Activated CD4-positive, alpha-beta T cell treated with anti-CD3 and anti-CD28 coated beads for 36 hours (primary cell): Measurements from ENCODE around the gene RTP3. TPM values are rescaled to one million over a fixed set of nuclear protein-coding genes. Genes with fewer than 3 reads are reported as not detected.

Source experiments
- ATAC-seq: fragments of 200-7000 bp; cut with Tn5 transposase; one replicate; pipeline ENCODE4 v1.10.0; 2021; ENCODE audit warnings: mild to moderate bottlenecking, moderate library complexity
- CTCF ChIA-PET: fragments of 350-600 bp; sonication (Branson Sonifier 250); formaldehyde crosslinking; loops from one replicate; lab custom pipeline; 2021; ENCODE audit warnings: antibody characterized with exemption; lab: Charles Lee
- POLR2A ChIA-PET: fragments of 350-600 bp; sonication (Branson Sonifier 250); formaldehyde crosslinking; loops from one replicate; lab custom pipeline; 2021; ENCODE audit warnings: antibody characterized with exemption, inconsistent platforms; lab: Charles Lee
- DNase-seq: peaks from one replicate; pipeline ENCODE4 v3.0.0-alpha.2; 2020
- H3K27ac Mint-ChIP-seq: one replicate; pipeline ENCODE4 v1.8.0; 2021; ENCODE audit warnings: mixed read lengths
- H3K27me3 Mint-ChIP-seq: one replicate; pipeline ENCODE4 v1.8.0; 2021; ENCODE audit warnings: mixed read lengths
- H3K36me3 Mint-ChIP-seq: one replicate; pipeline ENCODE4 v1.8.0; 2021; ENCODE audit warnings: low read depth, mixed read lengths
- H3K4me1 Mint-ChIP-seq: one replicate; pipeline ENCODE4 v1.8.0; 2021; ENCODE audit warnings: mixed read lengths
- H3K4me3 Mint-ChIP-seq: one replicate; pipeline ENCODE4 v1.8.0; 2021; ENCODE audit warnings: mild to moderate bottlenecking, moderate library complexity, mixed read lengths
- H3K9me3 Mint-ChIP-seq: one replicate; pipeline ENCODE4 v1.8.0; 2021; ENCODE audit warnings: low read depth, mixed read lengths
- intact Hi-C, 2 experiments: fragments of 100-400 bp; cut with DNase I in 1 of 2; cut with micrococcal nuclease in 1 of 2; formaldehyde crosslinking; loops; one replicate each; pipeline versions ENCODE4 v1.14.2 to v1.15.1; 2022 to 2024; cut with DNase I, micrococcal nuclease
- total RNA-seq, 2 experiments: library from RNA; stranded (reverse); gene quantifications; one replicate each; pipeline ENCODE4 v1.2.3, GENCODE V29; 2021

RTP3 gene
- total RNA-seq, 2 experiments from 2014 or later, result not detected

DNA sequence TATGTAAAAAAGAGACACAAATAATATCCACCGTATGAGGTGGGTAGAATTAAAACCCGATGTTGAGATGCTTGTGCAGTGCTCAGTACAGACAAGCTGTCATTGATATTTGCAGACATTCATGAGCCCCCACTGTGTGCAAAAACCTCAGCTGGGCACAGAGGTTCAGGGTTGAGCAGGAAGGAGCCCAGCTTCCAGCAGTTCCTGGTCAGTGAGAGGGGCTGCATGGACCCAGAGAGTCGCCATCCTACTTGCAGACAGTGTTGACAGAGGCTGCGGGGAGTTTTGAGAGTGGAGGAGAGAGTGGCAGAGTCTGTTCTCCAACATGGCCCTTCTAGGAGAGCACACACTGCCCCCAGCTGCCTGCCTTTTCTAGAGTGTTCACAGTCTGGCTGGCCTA, 26.9 kb upstream of the RTP3 start:
- intact Hi-C loops, result no loop called here
- Mint-ChIP-seq H3K4me3 (no peak overlapping the region), H3K4me1 (no peaks in the 10 kb centered on the region), H3K9me3 (peaks cover 17% of the 10 kb centered on the region), H3K27me3 (peaks cover 18% of the 10 kb centered on the region), H3K36me3 (peaks cover 2% of the 10 kb centered on the region), H3K27ac (no peak overlapping the region)
- POLR2A ChIA-PET, result no interaction called here
- no peak for ATAC-seq
- CTCF ChIA-PET, result interaction anchor here (1.1 to 2.6 kb wide), 3 partner anchors 13 to 18 kb away, joined by 4 to 13 read pairs (median 6); no protein-coding TSS in a partner anchor
- DNase-seq, result no peak

DNA sequence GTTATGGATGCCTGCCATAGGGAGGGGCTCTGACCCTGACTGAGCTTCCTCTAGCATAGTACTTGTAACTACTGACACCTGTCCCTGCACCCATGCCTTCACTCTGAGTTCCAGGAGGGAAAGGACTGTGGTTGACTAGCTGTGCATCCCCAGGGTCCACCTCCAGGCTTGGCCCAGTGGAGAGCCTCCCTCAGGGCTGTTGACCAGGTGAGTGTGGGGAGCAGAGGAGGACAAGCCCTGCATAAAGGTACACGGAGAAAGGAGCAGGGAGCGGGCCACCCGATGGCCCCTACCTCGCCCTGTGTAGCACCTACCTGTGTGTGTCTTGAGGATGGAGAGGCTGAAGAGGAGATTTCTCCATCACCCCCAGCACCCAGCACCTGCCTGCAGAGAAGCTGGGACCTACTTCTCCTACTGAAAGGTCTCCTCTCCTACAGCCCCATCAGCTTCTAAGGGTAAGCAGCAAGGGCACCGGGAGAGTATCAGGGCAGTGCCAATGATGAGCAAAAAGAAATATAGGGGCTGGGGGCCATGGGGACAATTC, 26.3 kb upstream of the RTP3 start:
- H3K27me3 Mint-ChIP-seq, result peaks cover 18% of the 10 kb centered on the region

DNA sequence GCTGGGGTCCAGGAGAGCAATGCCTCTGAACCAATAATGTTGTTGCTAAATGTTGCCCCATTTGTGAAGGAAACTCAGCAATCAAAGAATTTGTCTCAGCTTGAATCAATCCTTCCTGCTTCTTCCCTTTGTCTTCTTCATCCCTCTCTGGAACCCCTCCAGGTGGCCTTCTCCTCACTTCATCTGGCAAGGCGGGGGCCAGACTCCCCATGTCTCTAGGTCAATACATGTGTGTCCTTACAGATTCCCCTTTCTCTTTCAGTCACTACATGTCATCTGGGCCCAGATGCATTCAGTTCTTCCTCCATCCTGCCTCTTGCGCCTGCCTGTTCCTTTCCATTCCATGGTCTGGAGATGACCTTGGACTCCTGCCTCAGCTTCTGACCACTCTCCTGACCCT, 25.0 kb upstream of the RTP3 start:
- H3K27me3 Mint-ChIP-seq, result peaks cover 18% of the 10 kb centered on the region
- H3K4me1 Mint-ChIP-seq, result no peaks in the 10 kb centered on the region
- DNase-seq, result no peak
- H3K36me3 Mint-ChIP-seq, result peaks cover 2% of the 10 kb centered on the region
- peaks cover 17% of the 10 kb centered on the region for H3K9me3 Mint-ChIP-seq
- POLR2A ChIA-PET, result interaction anchor here (0.7 kb wide), 1 partner anchor 429 kb away, joined by 5 read pairs; no protein-coding TSS in a partner anchor
- no peak for ATAC-seq
- intact Hi-C loops, result no loop called here
- H3K27ac Mint-ChIP-seq, result no peak overlapping the region
- CTCF ChIA-PET, result no interaction called here
- H3K4me3 Mint-ChIP-seq, result no peak overlapping the region

More for the DNA sequence above, 26.3 kb upstream of the RTP3 start:
- Mint-ChIP-seq H3K4me3 (no peak overlapping the region), H3K27ac (no peak overlapping the region), H3K36me3 (peaks cover 2% of the 10 kb centered on the region), H3K9me3 (peaks cover 17% of the 10 kb centered on the region), H3K4me1 (no peaks in the 10 kb centered on the region)
- ATAC-seq (no peak), DNase-seq (no peak)
- intact Hi-C loops, result no loop called here
- ChIA-PET POLR2A (no interaction called here), CTCF (interaction anchor here (1.1 kb wide), 1 partner anchor 17 kb away, joined by 4 read pairs; no protein-coding TSS in a partner anchor)

DNA sequence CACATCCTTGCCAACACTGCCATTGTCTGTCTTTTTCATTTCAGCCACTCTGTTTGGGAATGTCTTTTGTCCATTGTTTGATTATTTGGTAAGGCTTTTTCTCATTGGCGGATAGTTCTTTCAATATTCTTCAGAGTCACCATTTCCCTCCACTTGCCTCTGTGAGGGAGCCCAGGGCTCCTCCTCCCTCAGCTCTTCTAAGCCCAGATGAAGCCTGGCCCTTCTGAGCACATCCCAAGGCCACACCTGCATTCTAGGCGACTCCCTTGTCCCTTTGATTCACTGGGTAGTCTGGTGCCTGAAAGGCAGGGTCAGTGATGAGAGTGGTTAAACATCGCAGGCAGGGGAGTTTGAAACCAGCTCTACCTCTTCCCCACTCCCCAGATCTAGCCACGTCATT, 20.6 kb upstream of the RTP3 start:
- Mint-ChIP-seq H3K27me3 (peaks cover 28% of the 10 kb centered on the region), H3K27ac (no peak overlapping the region), H3K9me3 (peaks cover 17% of the 10 kb centered on the region), H3K36me3 (peaks cover 2% of the 10 kb centered on the region), H3K4me3 (no peak overlapping the region), H3K4me1 (no peaks in the 10 kb centered on the region)
- CTCF ChIA-PET, result interaction anchor here (2.0 to 5.2 kb wide), 2 partner anchors 12 to 152 kb away, joined by 4 to 32 read pairs; no protein-coding TSS in a partner anchor
- DNase-seq (no peak), ATAC-seq (no peak)
- POLR2A ChIA-PET, result no interaction called here
- intact Hi-C loops, result no loop called here

DNA sequence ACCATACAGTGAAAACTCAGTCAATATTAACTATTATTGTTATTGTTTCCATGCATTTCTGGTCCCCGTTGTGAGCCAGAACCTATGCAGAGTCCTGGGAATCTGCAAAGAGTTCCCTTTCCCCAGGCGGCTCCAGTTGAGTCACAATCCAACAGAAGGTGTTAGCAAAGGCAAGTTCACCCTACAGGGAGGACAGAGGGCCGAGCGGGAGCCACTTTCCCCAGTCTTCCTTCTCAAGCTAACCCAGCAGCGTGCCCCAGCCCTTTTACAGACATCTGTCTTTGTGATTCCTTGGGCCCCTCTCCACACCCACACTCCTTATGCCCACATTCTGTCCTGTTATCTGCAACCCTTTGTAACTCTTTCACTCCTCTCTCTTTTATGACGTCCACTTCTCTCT, 20.0 kb upstream of the RTP3 start:
- Mint-ChIP-seq H3K4me1 (no peaks in the 10 kb centered on the region), H3K27me3 (peaks cover 27% of the 10 kb centered on the region), H3K4me3 (no peak overlapping the region), H3K9me3 (peaks cover 17% of the 10 kb centered on the region), H3K27ac (no peak overlapping the region), H3K36me3 (peaks cover 2% of the 10 kb centered on the region)
- intact Hi-C loops, result no loop called here
- ATAC-seq (no peak), DNase-seq (no peak)
- ChIA-PET CTCF (interaction anchor here (0.7 to 5.2 kb wide), 2 partner anchors 11 to 107 kb away, joined by 3 to 32 read pairs; no protein-coding TSS in a partner anchor), POLR2A (no interaction called here)

DNA sequence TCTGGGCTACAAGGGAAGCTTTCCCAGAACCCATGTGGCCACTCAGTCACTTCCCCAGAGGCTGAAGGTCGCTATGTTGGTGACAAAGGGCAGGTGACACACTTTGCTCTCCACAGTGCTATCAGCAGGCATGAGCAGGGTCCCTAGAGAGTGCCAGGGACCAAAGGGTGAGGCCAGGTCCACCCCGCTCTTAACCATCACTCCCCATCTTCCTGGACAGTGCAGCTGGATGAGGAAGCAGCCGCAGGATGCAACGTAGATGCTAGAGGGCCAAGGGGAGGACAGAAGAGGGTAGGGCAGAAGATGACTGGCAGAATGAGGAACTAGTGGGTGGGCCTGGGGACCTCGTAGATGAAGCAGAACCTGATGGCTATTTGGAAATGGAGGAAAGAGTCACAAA, 19.4 kb upstream of the RTP3 start:
- Mint-ChIP-seq H3K4me3 (no peak overlapping the region), H3K27ac (no peak overlapping the region), H3K36me3 (peaks cover 2% of the 10 kb centered on the region), H3K27me3 (peaks cover 22% of the 10 kb centered on the region), H3K4me1 (no peaks in the 10 kb centered on the region), H3K9me3 (peaks cover 17% of the 10 kb centered on the region)
- ATAC-seq, result no peak
- intact Hi-C loops, result no loop called here
- no peak for DNase-seq
- ChIA-PET POLR2A (no interaction called here), CTCF (interaction anchor here (0.7 to 5.2 kb wide), 2 partner anchors 11 to 107 kb away, joined by 3 to 32 read pairs; no protein-coding TSS in a partner anchor)

DNA sequence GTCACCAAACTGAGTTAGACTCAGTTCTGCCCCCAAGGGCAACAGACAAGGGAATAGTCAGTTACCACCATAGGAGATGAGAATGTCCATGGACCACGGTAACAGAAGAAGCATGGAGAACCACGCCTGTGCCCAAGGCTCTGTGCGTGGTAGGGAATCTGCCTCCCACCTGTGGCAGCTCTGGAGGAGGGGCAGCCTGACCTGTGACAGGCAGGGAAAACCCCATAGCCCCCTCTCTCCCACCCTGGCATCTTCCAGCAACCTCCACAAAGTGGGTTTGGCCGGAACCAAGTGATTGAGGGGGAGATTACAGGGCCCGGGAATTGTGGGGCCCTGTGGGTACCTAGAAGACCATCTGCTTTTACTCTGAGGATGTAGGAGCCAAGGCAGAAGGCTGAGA, 18.8 kb upstream of the RTP3 start:
- CTCF ChIA-PET, result no interaction called here
- peaks cover 14% of the 10 kb centered on the region for H3K9me3 Mint-ChIP-seq

DNA sequence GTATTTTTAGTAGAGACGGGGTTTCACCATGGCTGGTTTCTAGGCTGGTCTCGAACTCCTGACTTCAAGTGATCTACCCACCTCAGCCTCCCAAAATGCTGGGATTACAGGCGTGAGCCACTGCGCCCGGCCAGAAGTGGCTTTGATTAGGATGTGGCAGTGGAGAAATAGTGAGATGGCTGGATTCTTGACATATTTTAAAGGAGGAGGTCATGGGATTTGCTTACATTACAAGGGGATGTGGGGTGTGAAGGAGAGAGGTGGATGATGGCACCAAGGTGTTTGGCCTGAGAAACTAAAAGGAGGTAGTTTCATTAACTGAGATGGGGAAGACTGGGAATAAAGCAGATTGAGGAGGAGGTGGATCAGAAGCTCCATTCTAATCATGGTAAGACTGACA, 18.1 kb upstream of the RTP3 start:
- ATAC-seq (no peak), DNase-seq (no peak)
- no peak overlapping the region for H3K4me3 Mint-ChIP-seq
- ChIA-PET CTCF (interaction anchor here (0.6 to 1.6 kb wide), 3 partner anchors 9 to 300 kb away, joined by 3 to 6 read pairs (median 4); no protein-coding TSS in a partner anchor), POLR2A (no interaction called here)
- intact Hi-C loops, result no loop called here
- H3K36me3 Mint-ChIP-seq, result peaks cover 2% of the 10 kb centered on the region
- no peaks in the 10 kb centered on the region for H3K4me1 Mint-ChIP-seq
- H3K9me3 Mint-ChIP-seq, result peaks cover 8% of the 10 kb centered on the region
- peaks cover 17% of the 10 kb centered on the region for H3K27me3 Mint-ChIP-seq
- no peak overlapping the region for H3K27ac Mint-ChIP-seq

More for the DNA sequence above, 18.8 kb upstream of the RTP3 start:
- DNase-seq, result no peak
- Mint-ChIP-seq H3K4me1 (no peaks in the 10 kb centered on the region), H3K27me3 (peaks cover 19% of the 10 kb centered on the region), H3K27ac (no peak overlapping the region), H3K4me3 (no peak overlapping the region), H3K36me3 (peaks cover 2% of the 10 kb centered on the region)
- POLR2A ChIA-PET, result no interaction called here
- intact Hi-C loops, result no loop called here
- ATAC-seq, result no peak

DNA sequence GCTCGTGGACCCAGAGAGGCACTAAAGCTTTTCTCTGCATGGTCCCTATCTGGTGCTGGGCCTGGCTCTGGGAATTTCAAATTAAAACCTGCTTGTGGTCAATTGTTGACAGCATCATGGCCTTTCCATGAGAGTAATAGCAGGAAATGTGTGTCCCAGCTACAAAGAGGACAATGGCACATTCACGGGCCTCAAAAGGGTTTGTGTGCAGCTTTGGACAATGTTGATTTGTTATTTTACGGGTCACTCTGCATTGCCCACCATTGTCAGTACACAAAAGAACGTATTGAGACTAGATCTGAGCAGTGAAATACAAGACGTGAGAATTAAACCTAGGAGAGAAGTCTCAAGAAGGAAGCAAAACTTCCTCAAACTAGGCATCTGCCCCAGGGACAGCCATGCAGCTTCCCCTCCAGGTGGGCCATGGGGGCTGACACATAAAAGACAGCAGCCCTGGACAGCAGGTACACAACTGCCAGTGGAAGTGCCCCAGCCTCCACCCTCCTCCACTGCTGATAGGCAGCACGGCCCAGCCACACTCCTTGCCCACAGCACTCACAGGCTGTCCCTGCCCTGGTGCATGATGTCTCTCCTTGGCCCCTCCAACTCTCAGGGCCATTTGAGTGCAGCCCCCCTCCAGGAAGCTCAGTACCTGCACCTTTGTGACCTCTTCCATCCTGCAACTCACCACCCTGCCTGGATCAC, 17.1 kb upstream of the RTP3 start:
- no peaks in the 10 kb centered on the region for H3K36me3 Mint-ChIP-seq
- no peak for ATAC-seq
- no peak overlapping the region for H3K4me3 Mint-ChIP-seq
- no peaks in the 10 kb centered on the region for H3K9me3 Mint-ChIP-seq
- H3K27ac Mint-ChIP-seq, result no peak overlapping the region
- intact Hi-C loops, result no loop called here
- H3K4me1 Mint-ChIP-seq, result no peaks in the 10 kb centered on the region
- ChIA-PET CTCF (interaction anchor here (0.9 to 1.6 kb wide), 2 partner anchors 8 to 149 kb away, joined by 4 to 6 read pairs; no protein-coding TSS in a partner anchor), POLR2A (no interaction called here)
- DNase-seq, result no peak
- H3K27me3 Mint-ChIP-seq, result peaks cover 11% of the 10 kb centered on the region

DNA sequence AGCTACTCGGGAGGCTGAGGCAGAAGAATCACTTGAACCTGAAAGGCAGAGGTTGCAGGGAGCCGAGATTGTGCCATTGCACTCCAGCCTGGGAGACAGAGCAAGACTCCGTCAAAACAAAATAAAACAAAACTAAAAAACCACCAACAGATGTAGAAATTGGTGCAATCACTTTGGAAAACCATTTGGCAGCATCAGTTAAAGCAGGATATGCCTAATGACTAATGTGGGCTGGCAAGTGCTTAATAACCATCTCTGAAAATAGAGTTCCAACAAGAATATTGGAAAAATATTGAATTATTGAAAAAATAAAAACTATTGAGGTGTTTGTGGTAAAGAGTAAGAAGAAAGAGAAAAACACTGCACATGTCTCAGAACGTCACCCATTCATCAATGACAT, 16.1 kb upstream of the RTP3 start:
- Mint-ChIP-seq H3K27me3 (peaks cover 10% of the 10 kb centered on the region), H3K9me3 (no peaks in the 10 kb centered on the region), H3K36me3 (no peaks in the 10 kb centered on the region), H3K4me3 (no peak overlapping the region), H3K27ac (no peak overlapping the region), H3K4me1 (no peaks in the 10 kb centered on the region)
- ChIA-PET CTCF (no interaction called here), POLR2A (no interaction called here)
- intact Hi-C loops, result no loop called here
- DNase-seq, result no peak
- ATAC-seq, result no peak

DNA sequence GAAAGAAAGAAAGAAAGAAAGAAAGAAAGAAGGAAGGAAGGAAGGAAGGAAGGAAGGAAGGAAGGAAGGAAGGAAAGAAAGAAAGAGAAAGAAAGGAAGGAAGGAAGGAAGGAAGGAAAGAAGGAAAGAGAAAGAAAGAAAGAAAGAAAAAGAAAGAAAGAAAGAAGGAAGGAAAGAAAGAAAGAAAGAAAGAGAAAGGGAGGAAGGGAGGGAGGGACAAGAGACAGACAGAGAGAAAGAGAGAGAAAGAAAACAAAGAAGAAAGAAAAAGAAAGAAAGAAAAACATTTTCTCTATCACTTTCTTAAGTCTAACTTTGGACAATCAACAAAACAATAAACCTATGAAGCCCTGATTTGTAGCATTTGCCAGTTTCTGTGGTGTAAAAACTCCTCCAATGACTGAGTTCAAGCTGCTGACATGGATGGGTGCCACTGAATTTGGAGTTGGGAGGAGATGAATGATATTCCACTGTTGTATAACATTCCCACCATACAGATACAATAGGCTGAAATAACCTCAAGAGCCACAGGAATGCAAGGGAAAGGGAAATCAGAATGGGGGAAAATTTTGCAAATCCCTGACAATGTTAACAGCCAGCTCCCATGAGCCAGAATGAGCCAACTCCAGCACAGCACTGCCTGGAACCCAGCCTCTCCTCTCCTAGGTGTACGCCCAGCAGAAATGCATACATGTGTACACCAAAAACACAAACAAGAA, 15.0 kb upstream of the RTP3 start:
- peaks cover 10% of the 10 kb centered on the region for H3K27me3 Mint-ChIP-seq
- no peak for DNase-seq
- CTCF ChIA-PET, result interaction anchor here (1.3 to 9.0 kb wide), 3 partner anchors 13 to 148 kb away, joined by 3 to 202 read pairs (median 6); no protein-coding TSS in a partner anchor
- intact Hi-C loops, result no loop called here
- H3K36me3 Mint-ChIP-seq, result no peaks in the 10 kb centered on the region
- ATAC-seq, result no peak
- no peak overlapping the region for H3K27ac Mint-ChIP-seq
- H3K4me1 Mint-ChIP-seq, result no peaks in the 10 kb centered on the region
- no peak overlapping the region for H3K4me3 Mint-ChIP-seq
- no peaks in the 10 kb centered on the region for H3K9me3 Mint-ChIP-seq
- POLR2A ChIA-PET, result no interaction called here
